HCT116 (cell line): Measurements from ENCODE around the gene ETNK1. TPM values are rescaled to one million over a fixed set of nuclear protein-coding genes. Genes with fewer than 3 reads are reported as not detected.

Experiments used
- ATAC-seq: fragments of 200-7000 bp; cut with Tn5 transposase; 2 replicates; pipeline ENCODE4 v1.9.1; 2020; ENCODE audit warnings: mild to moderate bottlenecking, moderate library complexity
- BruUV-seq: library from RNA; stranded (reverse); fragments of 400-500 nt; replicated peaks from 2 replicates; lab custom pipeline; 2021; lab: Mats Ljungman, UMichigan
- CTCF ChIA-PET: fragments of 300-600 bp; sonication (Branson Sonifier 250); formaldehyde crosslinking; loops from one replicate; lab custom pipeline; 2021; ENCODE audit warnings: antibody characterized with exemption; lab: Charles Lee
- POLR2A ChIA-PET: fragments of 300-600, 350-600 bp; sonication (Branson Sonifier 250); formaldehyde crosslinking; loops from one replicate; lab custom pipeline; 2021; ENCODE audit warnings: antibody characterized with exemption; lab: Charles Lee
- RAD21 ChIA-PET, 2 experiments: fragments of 300-600 bp; sonication (Branson Sonifier 250); formaldehyde crosslinking; loops; one replicate each; lab custom pipeline; 2023; ENCODE audit warnings: low total read pairs in 2 of 2; ENCODE audit not compliant: uncharacterized antibody in 2 of 2, unreplicated experiment in 2 of 2, low non-redundant PET in 1 of 2; lab: Charles Lee
- DNase-seq: peaks from one replicate; pipeline ENCODE4 v3.0.0-alpha.2; 2010; ENCODE audit warnings: low read depth, low spot score
- H2AFZ ChIP-seq: fragments of 200-600 bp; shearing (Covaris generic), sonication (generic); 2 replicates; pipeline ENCODE4 v1.6.1; 2017; ENCODE audit warnings: low read depth, mixed run types, mixed read lengths, antibody characterized with exemption, low read length; ENCODE audit not compliant: poor library complexity, severe bottlenecking
- H3K27ac ChIP-seq: 2 replicates; pipeline ENCODE4 v1.5.1; 2012; ENCODE audit warnings: low read depth, low read length
- H3K27me3 ChIP-seq: fragments of 200-600 bp; sonication (generic); 2 replicates; pipeline ENCODE4 v1.6.1; 2016; ENCODE audit warnings: mixed run types, low read length, mixed read lengths; ENCODE audit not compliant: insufficient read depth
- H3K36me3 ChIP-seq, 2 experiments: fragments of 200-500 bp in 1 of 2; fragments of 200-600 bp in 1 of 2; sonication (Bioruptor generic) in 1 of 2; sonication (generic) in 1 of 2; 2 replicates each; pipeline versions ENCODE4 v1.5.1 to v1.6.1; 2014 to 2016; ENCODE audit warnings: low read length in 2 of 2, inconsistent platforms in 1 of 2, mixed read lengths in 1 of 2, mixed run types in 1 of 2; ENCODE audit not compliant: insufficient read depth in 2 of 2, control insufficient read depth in 1 of 2
- H3K4me1 ChIP-seq, 2 experiments: fragments of 200-600 bp in 1 of 2; sonication (generic) in 1 of 2; 2 replicates each; pipeline versions ENCODE4 v1.5.1 to v1.6.1; 2012 to 2017; ENCODE audit warnings: low read length in 2 of 2, inconsistent platforms in 1 of 2, mild to moderate bottlenecking in 1 of 2, mixed read lengths in 1 of 2, mixed run types in 1 of 2, moderate library complexity in 1 of 2; ENCODE audit not compliant: insufficient read depth in 2 of 2, control insufficient read depth in 1 of 2
- H3K4me2 ChIP-seq: fragments of 200-600 bp; sonication (generic); 2 replicates; pipeline ENCODE4 v1.6.1; 2017; ENCODE audit warnings: mixed run types, low read length, mixed read lengths
- H3K4me3 ChIP-seq, 2 experiments: fragments of 200-600 bp in 1 of 2; sonication (generic) in 1 of 2; replicated peaks in 1 of 2; 2 replicates each; pipeline ENCODE4 v1.5.1; 2011 to 2016; ENCODE audit warnings: low read length in 2 of 2, control low read depth in 1 of 2, low read depth in 1 of 2, mild to moderate bottlenecking in 1 of 2, mixed read lengths in 1 of 2, mixed run types in 1 of 2
- H3K79me2 ChIP-seq: fragments of 200-600 bp; sonication (generic); 2 replicates; pipeline ENCODE4 v1.6.1; 2017; ENCODE audit warnings: mild to moderate bottlenecking, mixed run types, low read length, moderate library complexity, mixed read lengths; ENCODE audit not compliant: insufficient read depth
- H3K9ac ChIP-seq: fragments of 200-600 bp; sonication (generic); 2 replicates; pipeline ENCODE4 v1.6.1; 2016; ENCODE audit warnings: low read length, mixed read lengths
- H3K9me2 ChIP-seq: fragments of 200-600 bp; sonication (generic), shearing (Covaris generic); 2 replicates; pipeline ENCODE4 v1.6.1; 2017; ENCODE audit warnings: mixed run types, mild to moderate bottlenecking, moderate library complexity; ENCODE audit not compliant: insufficient read depth
- H3K9me3 ChIP-seq, 2 experiments: fragments of 200-500 bp in 1 of 2; fragments of 200-600 bp in 1 of 2; sonication (Bioruptor generic) in 1 of 2; sonication (generic) in 1 of 2; 2 replicates each; pipeline ENCODE4 v1.6.1; 2014 to 2017; ENCODE audit warnings: low read length in 2 of 2, mixed read lengths in 2 of 2, inconsistent platforms in 1 of 2, low read depth in 1 of 2, mild to moderate bottlenecking in 1 of 2, mixed run types in 1 of 2, moderate library complexity in 1 of 2; ENCODE audit not compliant: control insufficient read depth in 1 of 2, insufficient read depth in 1 of 2
- H4K20me1 ChIP-seq: fragments of 200-600 bp; sonication (generic), shearing (Covaris generic); 2 replicates; pipeline ENCODE4 v1.6.1; 2017; ENCODE audit warnings: mixed run types, mild to moderate bottlenecking, moderate library complexity; ENCODE audit not compliant: insufficient read depth
- ATF3 ChIP-seq: IDR thresholded peaks from 2 replicates; pipeline ENCODE4 v1.6.1; 2012
- CBX3 ChIP-seq: IDR thresholded peaks from 2 replicates; pipeline ENCODE4 v1.6.1; 2012; ENCODE audit warnings: low read depth
- CTCF ChIP-seq, 3 experiments: fragments of 200-600 bp in 1 of 3; sonication (generic) in 1 of 3; IDR thresholded peaks in 2 of 3; conservative IDR thresholded peaks in 1 of 3; 2 replicates each; pipeline ENCODE4 v1.5.1; 2012 to 2017; ENCODE audit warnings: low read depth in 2 of 3, low read length in 2 of 3, antibody characterized with exemption in 1 of 3, borderline replicate concordance in 1 of 3, control low read depth in 1 of 3, mild to moderate bottlenecking in 1 of 3, mixed read lengths in 1 of 3, mixed run types in 1 of 3, moderate library complexity in 1 of 3; ENCODE audit not compliant: insufficient read depth in 1 of 3
- ELF1 ChIP-seq: IDR thresholded peaks from 2 replicates; pipeline ENCODE4 v1.6.1; 2012; ENCODE audit warnings: low read depth, borderline replicate concordance
- MAX ChIP-seq: IDR thresholded peaks from 2 replicates; pipeline ENCODE4 v1.6.1; 2012
- RAD21 ChIP-seq: IDR thresholded peaks from 2 replicates; pipeline ENCODE4 v1.6.1; 2012; ENCODE audit warnings: low read depth, mild to moderate bottlenecking
- SP1 ChIP-seq: IDR thresholded peaks from 2 replicates; pipeline ENCODE4 v1.6.1; 2012; ENCODE audit warnings: low read depth
- SRF ChIP-seq: IDR thresholded peaks from 2 replicates; pipeline ENCODE4 v1.6.1; 2012; ENCODE audit warnings: low read depth
- TCF7L2 ChIP-seq: IDR thresholded peaks from 2 replicates; pipeline ENCODE4 v1.7.0; 2011; ENCODE audit warnings: borderline replicate concordance, inconsistent platforms; ENCODE audit not compliant: insufficient read depth, insufficient read length; ENCODE audit errors: extremely low read depth
- YY1 ChIP-seq: IDR thresholded peaks from 2 replicates; pipeline ENCODE4 v1.6.1; 2011; ENCODE audit warnings: low read length, low read depth, moderate library complexity, mild to moderate bottlenecking; ENCODE audit not compliant: insufficient replicate concordance; ENCODE audit errors: extremely low read depth
- ZBTB33 ChIP-seq: IDR thresholded peaks from 2 replicates; pipeline ENCODE4 v1.6.1; 2011; ENCODE audit warnings: mild to moderate bottlenecking, low read length, moderate library complexity; ENCODE audit not compliant: insufficient replicate concordance; ENCODE audit errors: extremely low read depth
- ZFX ChIP-seq: fragments of 450-650 bp; IDR thresholded peaks from 2 replicates; pipeline ENCODE4 v1.6.1; 2017
- intact Hi-C: fragments of 100-400 bp; cut with micrococcal nuclease; formaldehyde crosslinking; loops from 2 replicates; pipeline ENCODE4 v1.10.0; 2022
- total RNA-seq: library from RNA; stranded (reverse); gene quantifications from one replicate; pipeline ENCODE4 v1.2.1, GENCODE V29; 2021; ENCODE audit not compliant: unreplicated experiment

The ETNK1 gene
- total RNA-seq, 1 experiment from 2014 or later, result 83.6 TPM

GRCh38 chr12:22588817-22589216 lies 36.2 kb upstream of the ETNK1 start:
- Histone ChIP-seq H3K9ac (no peak overlapping the region), H3K4me3 (no peak overlapping the region), H3K79me2 (no peaks in the 10 kb centered on the region), H3K4me2 (no peak overlapping the region), H3K9me2 (no peaks in the 10 kb centered on the region), H3K27me3 (no peaks in the 10 kb centered on the region), H3K9me3 (no peaks in the 10 kb centered on the region), H3K27ac (no peak overlapping the region), H3K36me3 (no peaks in the 10 kb centered on the region), H2AFZ (peak overlapping the region; percentile 41), H3K4me1 (no peaks in the 10 kb centered on the region), H4K20me1 (no peaks in the 10 kb centered on the region)
- CTCF ChIA-PET, result no interaction called here
- no peak for DNase-seq
- BruUV-seq, result no TSS peak
- no peak for ATAC-seq
- POLR2A ChIA-PET, result no interaction called here
- RAD21 ChIA-PET, result no interaction called here
- intact Hi-C loops, result no loop called here
- no peak for TF ChIP-seq SP1
- TF ChIP-seq ATF3, result no peak
- no peak for TF ChIP-seq TCF7L2
- no peak for TF ChIP-seq ZBTB33
- no peak for TF ChIP-seq CTCF (IDR thresholded peaks at IDR 0.05 in 2 of 3, conservative IDR thresholded peaks at IDR 0.05 in 1 of 3; ENCODE audit: borderline replicate concordance in 1 of 3, insufficient read depth in 1 of 3, low read depth in 2 of 3, low read length in 2 of 3)
- TF ChIP-seq MAX, result no peak
- no peak for TF ChIP-seq YY1
- no peak for TF ChIP-seq RAD21
- TF ChIP-seq ZFX, result no peak
- no peak for TF ChIP-seq CBX3
- TF ChIP-seq SRF, result no peak
- TF ChIP-seq ELF1, result no peak
